ENCODE measurements around the gene TMCO4. TPM values are rescaled to one million over a fixed set of nuclear protein-coding genes. Genes with fewer than 3 reads are reported as not detected.

Gene TMCO4
- total and polyA plus RNA-seq, 2 donors (not counting 1 experiment from before 2014, with no cell fraction given), result 21.7 to 31.3 TPM

GRCh38 chr1:19715334-19716203, 84.1 kb downstream of the TMCO4 start:
- WGBS (ENCODE audit: insufficient coverage), result 43% methylated on average over 6 of the region's 12 CpGs
- no peak for TF ChIP-seq EZH2 (IDR thresholded peaks at IDR 0.05; ENCODE audit: borderline replicate concordance, insufficient read depth, low read depth, low read length, poor library complexity, severe bottlenecking)
- TF ChIP-seq, protein P1, sequence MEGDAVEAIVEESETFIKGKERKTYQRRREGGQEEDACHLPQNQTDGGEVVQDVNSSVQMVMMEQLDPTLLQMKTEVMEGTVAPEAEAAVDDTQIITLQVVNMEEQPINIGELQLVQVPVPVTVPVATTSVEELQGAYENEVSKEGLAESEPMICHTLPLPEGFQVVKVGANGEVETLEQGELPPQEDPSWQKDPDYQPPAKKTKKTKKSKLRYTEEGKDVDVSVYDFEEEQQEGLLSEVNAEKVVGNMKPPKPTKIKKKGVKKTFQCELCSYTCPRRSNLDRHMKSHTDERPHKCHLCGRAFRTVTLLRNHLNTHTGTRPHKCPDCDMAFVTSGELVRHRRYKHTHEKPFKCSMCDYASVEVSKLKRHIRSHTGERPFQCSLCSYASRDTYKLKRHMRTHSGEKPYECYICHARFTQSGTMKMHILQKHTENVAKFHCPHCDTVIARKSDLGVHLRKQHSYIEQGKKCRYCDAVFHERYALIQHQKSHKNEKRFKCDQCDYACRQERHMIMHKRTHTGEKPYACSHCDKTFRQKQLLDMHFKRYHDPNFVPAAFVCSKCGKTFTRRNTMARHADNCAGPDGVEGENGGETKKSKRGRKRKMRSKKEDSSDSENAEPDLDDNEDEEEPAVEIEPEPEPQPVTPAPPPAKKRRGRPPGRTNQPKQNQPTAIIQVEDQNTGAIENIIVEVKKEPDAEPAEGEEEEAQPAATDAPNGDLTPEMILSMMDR (IDR thresholded peaks at IDR 0.05), result peak; percentile 80
- Histone ChIP-seq H2AFZ (ENCODE audit: insufficient read depth, low read depth, low read length, poor library complexity, severe bottlenecking) (no peak overlapping the region), H3K27me3 (replicated peaks in 1 of 4; ENCODE audit: control extremely low read depth in 1 of 4, control insufficient read depth in 3 of 4, insufficient read depth in 4 of 4, low read length in 3 of 4) (no peaks in the 10 kb centered on the region), H3K9me3 (ENCODE audit: control extremely low read depth in 1 of 3, control insufficient read depth in 2 of 3, insufficient read depth in 1 of 3, low read length in 2 of 3) (no peaks in the 10 kb centered on the region), H4K20me1 (ENCODE audit: control insufficient read depth, insufficient read depth, low read length, poor library complexity, severe bottlenecking) (no peaks in the 10 kb centered on the region), H3K27ac (ENCODE audit: low read length in 2 of 2) (no peak overlapping the region), H3K4me3 (ENCODE audit: control extremely low read depth in 1 of 5, extremely low read depth in 1 of 5, insufficient read depth in 1 of 5, low read depth in 2 of 5, low read length in 4 of 5) (no peak overlapping the region), H3K4me1 (ENCODE audit: control insufficient read depth in 2 of 2, insufficient read depth in 2 of 2, low read length in 2 of 2) (peaks cover 0 to 2% of the 10 kb centered on the region in 2 donors), H3K4me2 (replicated peaks; ENCODE audit: low read depth, low read length, poor library complexity, severe bottlenecking) (no peak overlapping the region), H3K9ac (ENCODE audit: low read length) (no peak overlapping the region), H3K79me2 (ENCODE audit: control insufficient read depth, insufficient read depth, low read length) (no peaks in the 10 kb centered on the region), H3K36me3 (replicated peaks in 1 of 2; ENCODE audit: control extremely low read depth in 1 of 2, control insufficient read depth in 1 of 2, extremely low read depth in 1 of 2, insufficient read depth in 2 of 2, low read length in 1 of 2) (peaks cover 0 to 4% of the 10 kb centered on the region in 2 experiments)
- H3K27me3 Mint-ChIP-seq, result no peaks in the 10 kb centered on the region
- ChIA-PET POLR2A (interaction anchor here (0.7 kb wide), 1 partner anchor 456 kb away, joined by 4 read pairs; no protein-coding TSS in a partner anchor), CTCF (interaction anchor here (0.7 to 2.0 kb wide), 10 partner anchors 9 to 134 kb away, joined by 3 to 9 read pairs (median 4); no protein-coding TSS in a partner anchor)
- DNase-seq (peak; percentile 80), ATAC-seq (ENCODE audit: low read depth) (peak; percentile 96)
- intact Hi-C loops (cut with micrococcal nuclease), result no loop called here
- H3K4me3 Mint-ChIP-seq, result no peak overlapping the region
- no peak overlapping the region for H3K27ac Mint-ChIP-seq
- no peaks in the 10 kb centered on the region for H3K9me3 Mint-ChIP-seq (ENCODE audit: insufficient read depth)
- no peaks in the 10 kb centered on the region for H3K4me1 Mint-ChIP-seq

- intact Hi-C loops (cut with micrococcal nuclease), result no loop called here
- H3K9ac ChIP-seq (ENCODE audit: low read length), result no peak overlapping the region
- no peak for ATAC-seq (ENCODE audit: low read depth)
Measured at GRCh38 chr1:19712928-19713327, 86.8 kb downstream of the TMCO4 start.

More at GRCh38 chr1:19712928-19713327, 86.8 kb downstream of the TMCO4 start:
- ChIA-PET POLR2A (no interaction called here), CTCF (no interaction called here)
- no peak overlapping the region for H3K27ac ChIP-seq (ENCODE audit: low read length in 2 of 2)
- H3K4me1 Mint-ChIP-seq, result no peaks in the 10 kb centered on the region
- H3K27me3 ChIP-seq (replicated peaks in 1 of 4; ENCODE audit: control extremely low read depth in 1 of 4, control insufficient read depth in 3 of 4, insufficient read depth in 4 of 4, low read length in 3 of 4), result no peaks in the 10 kb centered on the region
- TF ChIP-seq, protein P1 (IDR thresholded peaks at IDR 0.05), result no peak
- TF ChIP-seq EZH2 (IDR thresholded peaks at IDR 0.05; ENCODE audit: borderline replicate concordance, insufficient read depth, low read depth, low read length, poor library complexity, severe bottlenecking), result no peak
- H3K4me1 ChIP-seq (ENCODE audit: control insufficient read depth in 2 of 2, insufficient read depth in 2 of 2, low read length in 2 of 2), result peaks cover 0 to 2% of the 10 kb centered on the region in 2 donors
- no peaks in the 10 kb centered on the region for H3K27me3 Mint-ChIP-seq
- H3K27ac Mint-ChIP-seq, result no peak overlapping the region
- H2AFZ ChIP-seq (ENCODE audit: insufficient read depth, low read depth, low read length, poor library complexity, severe bottlenecking), result no peak overlapping the region
- H3K9me3 Mint-ChIP-seq (ENCODE audit: insufficient read depth), result no peaks in the 10 kb centered on the region
- no peak overlapping the region for H3K4me3 ChIP-seq (ENCODE audit: control extremely low read depth in 1 of 5, extremely low read depth in 1 of 5, insufficient read depth in 1 of 5, low read depth in 2 of 5, low read length in 4 of 5)
- peaks cover 0 to 5% of the 10 kb centered on the region in 2 experiments for H3K36me3 ChIP-seq (replicated peaks in 1 of 2; ENCODE audit: control extremely low read depth in 1 of 2, control insufficient read depth in 1 of 2, extremely low read depth in 1 of 2, insufficient read depth in 2 of 2, low read length in 1 of 2)
- H4K20me1 ChIP-seq (ENCODE audit: control insufficient read depth, insufficient read depth, low read length, poor library complexity, severe bottlenecking), result no peaks in the 10 kb centered on the region
- H3K79me2 ChIP-seq (ENCODE audit: control insufficient read depth, insufficient read depth, low read length), result no peaks in the 10 kb centered on the region
- H3K4me2 ChIP-seq (replicated peaks; ENCODE audit: low read depth, low read length, poor library complexity, severe bottlenecking), result no peak overlapping the region
- H3K4me3 Mint-ChIP-seq, result no peak overlapping the region
- no CpG with 5 or more reads among the region's 4 CpGs for WGBS (ENCODE audit: insufficient coverage)
- DNase-seq, result no peak
- no peaks in the 10 kb centered on the region for H3K9me3 ChIP-seq (ENCODE audit: control extremely low read depth in 1 of 3, control insufficient read depth in 2 of 3, insufficient read depth in 1 of 3, low read length in 2 of 3)

Measured in B cell (primary cell).